ENCODE data around the gene GABPB1. TPM values are rescaled to one million over a fixed set of nuclear protein-coding genes. Genes with fewer than 3 reads are reported as not detected.

GABPB1 gene
- total RNA-seq, 1 donor from 2014 or later: 10.8 TPM

- ATAC-seq (no peak), DNase-seq (no peak)
- intact Hi-C loops (cut with micrococcal nuclease): no loop called here
Observed at GRCh38 chr15:50250760-50251394, 104.1 kb downstream of the GABPB1 start.

DNA sequence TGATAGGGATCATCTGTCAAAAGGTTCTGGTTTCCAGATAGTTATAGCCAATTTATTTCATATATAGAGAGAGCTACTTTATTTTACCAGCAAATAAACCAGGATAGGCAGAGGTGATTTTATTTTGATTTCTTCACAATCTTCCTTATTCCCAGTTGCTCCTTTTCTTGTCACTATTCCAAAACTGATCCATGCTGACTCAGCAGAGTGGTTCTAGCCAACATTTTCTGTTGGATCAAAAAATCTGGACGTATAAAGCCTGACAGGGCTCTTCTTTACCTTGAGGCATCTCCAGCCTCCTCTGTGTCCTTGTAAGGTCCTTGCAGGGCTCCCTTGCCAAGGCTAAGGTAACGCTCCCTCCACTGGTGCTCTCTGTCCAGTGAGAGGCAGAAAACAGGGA lies 105.3 kb downstream of the GABPB1 start:
- intact Hi-C loops (cut with micrococcal nuclease): no loop called here
- no peak for ATAC-seq
- no peak for DNase-seq

DNA sequence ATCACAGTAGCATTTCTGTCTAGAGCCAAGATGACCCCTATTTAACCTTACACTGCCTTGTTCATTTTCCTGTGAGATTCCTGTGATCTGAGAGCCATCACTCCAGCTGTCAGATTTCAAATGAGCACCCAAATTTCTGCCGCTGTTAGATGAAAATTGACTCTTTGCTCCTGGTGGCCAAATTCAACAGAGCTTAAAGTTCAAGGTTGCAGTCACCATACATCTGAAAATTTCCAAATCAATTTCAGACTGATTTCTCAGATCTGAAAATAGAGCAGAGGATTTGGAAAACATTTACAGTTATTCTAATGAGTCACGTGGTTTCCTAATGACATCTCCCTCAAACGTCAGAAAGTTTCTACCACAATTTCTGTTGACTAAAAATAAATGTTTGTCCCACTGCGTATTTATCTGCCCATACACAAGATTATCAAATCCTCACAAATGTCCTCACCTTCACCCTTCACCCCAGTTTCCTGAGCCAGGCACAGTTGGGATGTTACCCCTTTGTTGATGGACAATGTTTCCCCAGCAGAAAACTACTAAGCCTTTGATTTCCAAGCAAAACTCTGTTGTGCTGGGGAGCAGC lies 105.9 kb downstream of the GABPB1 start:
- no peak for DNase-seq
- ATAC-seq: no peak
- intact Hi-C loops (cut with micrococcal nuclease): no loop called here

DNA sequence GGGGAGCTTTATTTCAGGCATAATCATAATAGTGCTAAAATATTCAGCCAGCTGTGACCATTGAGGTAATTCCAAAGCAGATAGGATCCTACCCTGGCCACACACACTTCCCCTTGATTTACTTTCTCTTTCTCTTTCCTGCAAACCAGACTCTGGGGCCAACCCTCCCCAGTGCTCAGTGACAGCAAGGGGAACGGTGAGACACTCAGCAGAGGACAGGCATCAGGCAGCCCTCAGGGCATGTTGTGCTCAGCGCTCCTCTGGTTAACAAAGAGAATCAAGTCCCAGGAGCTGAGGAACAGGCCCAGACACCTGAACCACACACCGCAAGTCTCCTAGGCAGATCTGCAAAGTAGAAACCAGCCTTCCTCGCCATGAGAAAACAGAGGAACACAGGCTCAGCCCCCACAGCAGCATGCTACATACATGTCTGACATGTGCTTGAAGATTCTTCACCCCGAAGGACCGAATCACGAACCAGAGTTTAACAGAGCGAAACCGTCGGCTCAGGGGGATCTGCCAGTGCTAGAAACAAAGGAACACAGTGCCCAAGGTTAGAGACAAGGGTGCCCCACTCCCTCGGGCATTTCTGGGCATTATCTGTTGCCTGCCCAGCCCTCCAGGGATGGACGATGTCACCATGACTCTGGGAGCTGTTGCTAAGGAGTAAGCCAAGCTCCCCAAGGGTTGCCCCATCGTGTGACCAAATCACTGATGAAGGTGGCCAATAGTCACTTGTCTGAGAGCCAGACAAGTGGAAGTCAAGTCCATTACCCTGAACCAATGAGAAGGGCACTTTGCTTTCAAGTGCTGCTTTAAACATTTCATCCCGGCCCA lies 107.0 kb downstream of the GABPB1 start:
- intact Hi-C loops (cut with micrococcal nuclease): no loop called here
- DNase-seq: no peak
- peak; percentile 61 for ATAC-seq

- DNase-seq (no peak), ATAC-seq (no peak)
- intact Hi-C loops (cut with micrococcal nuclease): no loop called here
Observed at GRCh38 chr15:50246631-50247030, 108.4 kb downstream of the GABPB1 start.

GRCh38 chr15:50244959-50245624 lies 109.9 kb downstream of the GABPB1 start:
- intact Hi-C loops (cut with micrococcal nuclease): no loop called here
- ATAC-seq: no peak
- no peak for DNase-seq

DNA sequence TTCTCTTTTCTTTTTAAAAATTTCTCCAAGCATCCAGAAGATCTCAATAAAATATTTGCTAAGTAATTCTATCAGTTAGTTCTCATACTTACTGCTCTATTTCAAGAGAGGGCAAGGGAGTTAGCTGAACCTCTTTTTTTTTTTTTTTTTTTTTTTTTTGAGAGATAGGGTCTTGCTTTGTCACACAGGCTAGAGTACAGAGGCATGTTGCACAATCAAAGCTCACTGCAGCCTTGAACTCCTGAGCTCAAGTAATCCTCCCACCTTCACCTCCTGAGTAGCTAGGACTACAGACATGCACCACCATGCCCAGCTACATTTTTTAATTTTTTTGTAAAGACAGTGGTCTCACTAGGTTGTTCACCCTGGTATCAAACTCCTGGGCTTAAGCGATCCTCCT lies 110.8 kb downstream of the GABPB1 start:
- ATAC-seq (no peak), DNase-seq (no peak)

GRCh38 chr15:50241684-50242450 lies 113.1 kb downstream of the GABPB1 start:
- no peak for ATAC-seq
- intact Hi-C loops (cut with micrococcal nuclease): no loop called here
- no peak for DNase-seq

More for the DNA sequence above, 110.8 kb downstream of the GABPB1 start:
- intact Hi-C loops (cut with micrococcal nuclease): no loop called here

- ATAC-seq: no peak
- intact Hi-C loops (cut with micrococcal nuclease): no loop called here
- no peak for DNase-seq
Observed at GRCh38 chr15:50238255-50238654, 116.7 kb downstream of the GABPB1 start.

GRCh38 chr15:50236433-50236832 lies 118.6 kb downstream of the GABPB1 start:
- no peak for ATAC-seq
- intact Hi-C loops (cut with micrococcal nuclease): no loop called here
- DNase-seq: no peak

- intact Hi-C loops (cut with micrococcal nuclease): no loop called here
- DNase-seq (no peak), ATAC-seq (no peak)
Observed at GRCh38 chr15:50235794-50236193, 119.2 kb downstream of the GABPB1 start.

GRCh38 chr15:50234764-50235163 lies 120.2 kb downstream of the GABPB1 start:
- no peak for ATAC-seq
- intact Hi-C loops (cut with micrococcal nuclease): no loop called here
- DNase-seq: no peak

DNA sequence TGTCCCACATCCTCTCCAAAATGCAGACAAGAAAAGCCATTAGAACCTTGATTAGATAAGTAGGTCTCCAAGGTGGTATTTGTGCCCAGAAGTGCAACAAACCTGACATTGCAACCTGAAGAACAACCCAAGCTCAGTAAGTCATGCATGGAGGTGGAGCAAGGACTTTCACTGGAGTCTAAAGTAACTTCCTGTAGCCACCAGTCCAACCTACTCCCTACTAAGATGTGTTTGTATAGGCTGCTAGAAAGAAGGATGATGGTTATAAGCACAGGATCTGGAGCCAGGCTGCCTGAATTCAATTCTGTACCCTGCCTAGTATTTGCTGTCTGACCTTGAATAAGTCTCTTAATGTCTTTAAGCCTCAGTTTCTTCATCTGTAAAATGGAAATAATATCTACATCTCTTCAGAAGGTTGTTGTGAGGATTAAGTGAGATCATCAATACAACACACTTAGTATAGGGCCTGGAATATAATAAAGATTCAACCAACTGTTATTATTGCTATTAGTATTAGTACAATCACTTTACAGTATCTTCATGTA lies 121.7 kb downstream of the GABPB1 start:
- ATAC-seq: no peak
- intact Hi-C loops (cut with micrococcal nuclease): no loop called here
- DNase-seq: no peak

GRCh38 chr15:50232791-50233190 lies 122.2 kb downstream of the GABPB1 start:
- intact Hi-C loops (cut with micrococcal nuclease): no loop called here
- DNase-seq: no peak

DNA sequence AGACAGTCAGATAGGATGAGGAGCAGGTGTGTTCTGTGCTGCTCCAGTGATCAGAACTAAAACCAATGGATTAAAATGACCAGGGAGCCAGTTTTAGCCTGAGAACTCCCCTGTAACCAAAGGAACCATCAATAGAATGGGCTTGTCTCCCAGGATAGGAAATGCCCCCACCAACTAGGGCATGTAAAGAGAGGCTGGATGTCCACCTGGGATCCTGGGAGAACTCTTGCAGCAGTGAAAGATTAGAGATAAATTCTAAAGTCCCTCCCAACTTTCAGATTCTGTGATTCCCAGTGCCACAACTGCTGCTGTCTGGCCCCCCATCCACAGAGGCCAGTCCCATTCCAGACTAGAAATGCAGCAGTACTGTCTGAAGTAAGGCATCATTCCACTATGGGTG lies 123.2 kb downstream of the GABPB1 start:
- ATAC-seq (no peak), DNase-seq (no peak)
- intact Hi-C loops (cut with micrococcal nuclease): no loop called here

More at GRCh38 chr15:50232791-50233190, 122.2 kb downstream of the GABPB1 start:
- no peak for ATAC-seq

DNA sequence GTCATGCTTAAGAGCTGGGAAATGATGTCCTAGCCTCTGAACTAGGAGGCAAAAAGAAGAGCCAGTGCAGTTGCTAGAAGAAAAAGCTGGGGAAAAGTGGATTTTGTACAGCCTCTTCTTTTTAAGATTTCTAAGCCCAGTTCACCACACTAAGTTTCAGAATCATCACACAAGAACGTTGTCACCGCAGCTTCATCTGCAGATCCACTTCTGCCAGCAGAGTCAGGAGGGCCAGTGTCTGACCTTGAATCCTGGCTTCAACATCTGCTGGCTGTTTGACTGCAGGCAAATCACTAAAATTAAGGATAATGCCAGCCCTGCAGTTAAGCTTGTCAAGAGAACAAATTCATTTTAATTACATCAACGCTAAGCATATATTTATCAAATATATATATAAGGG lies 125.7 kb downstream of the GABPB1 start:
- DNase-seq: no peak
- intact Hi-C loops (cut with micrococcal nuclease): no loop called here
- no peak for ATAC-seq

DNA sequence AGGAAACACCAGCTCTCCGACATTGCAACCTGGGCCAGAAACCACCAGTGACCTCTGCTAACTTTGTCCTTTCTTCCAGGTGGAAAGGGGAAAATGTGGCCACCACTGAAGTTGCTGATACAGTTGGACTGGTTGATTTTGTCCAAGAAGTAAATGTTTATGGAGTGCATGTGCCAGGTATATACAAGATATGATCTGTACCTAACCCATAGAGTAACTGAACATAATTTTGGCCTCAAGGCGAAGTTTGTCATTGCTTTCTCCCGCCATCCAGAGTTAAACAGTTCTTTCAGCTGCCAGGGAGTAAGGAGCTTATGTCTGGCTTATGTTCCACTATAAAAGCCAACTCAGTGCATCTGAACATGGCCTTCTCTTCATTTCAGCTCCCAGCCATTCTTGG lies 126.1 kb downstream of the GABPB1 start:
- intact Hi-C loops (cut with micrococcal nuclease): no loop called here
- no peak for DNase-seq
- ATAC-seq: no peak

DNA sequence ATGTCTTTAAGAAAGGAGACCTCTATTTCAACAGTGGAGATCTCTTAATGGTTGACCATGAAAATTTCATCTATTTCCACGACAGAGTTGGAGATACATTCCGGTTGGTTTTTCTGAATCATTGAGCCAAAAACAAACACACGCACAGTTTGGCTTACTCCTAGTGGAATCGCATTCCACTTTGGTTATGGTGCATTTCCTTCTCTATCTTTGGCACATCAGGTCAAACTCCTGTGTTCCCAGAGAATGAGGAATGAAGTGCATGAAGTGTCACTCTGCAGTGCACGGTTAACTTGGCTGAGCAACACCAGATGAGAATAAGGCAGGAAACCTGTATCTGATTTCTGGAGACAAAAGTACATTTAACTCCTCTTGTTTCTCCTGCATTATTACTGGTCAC lies 127.9 kb downstream of the GABPB1 start:
- DNase-seq (no peak), ATAC-seq (no peak)
- intact Hi-C loops (cut with micrococcal nuclease): no loop called here

DNA sequence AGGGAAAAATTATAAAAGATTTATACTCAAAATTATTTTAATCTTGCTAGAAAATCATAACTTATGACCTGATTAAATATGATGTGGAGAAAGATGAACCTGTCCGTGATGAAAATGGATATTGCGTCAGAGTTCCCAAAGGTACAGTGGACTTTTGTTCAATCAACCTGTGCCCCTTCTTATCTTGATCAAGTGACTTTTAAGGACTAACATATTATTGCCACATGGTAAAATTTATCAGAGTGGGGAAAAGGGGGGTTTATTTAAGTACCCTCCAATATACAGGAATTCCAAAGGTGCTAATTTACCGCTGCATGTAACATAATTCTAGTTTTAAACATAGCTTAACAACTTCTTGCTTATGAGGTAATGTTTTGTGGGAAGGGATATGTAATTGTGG lies 129.1 kb downstream of the GABPB1 start:
- DNase-seq (no peak), ATAC-seq (no peak)
- intact Hi-C loops (cut with micrococcal nuclease): no loop called here
